Left lung (tissue), 10 donors: ENCODE results near the gene RPL23. TPM values are rescaled to one million over a fixed set of nuclear protein-coding genes. Genes with fewer than 3 reads are reported as not detected.
A peak's percentile ranks its signal among the peaks of the same experiment; 100 is the strongest.

ENCODE experiments used
- ATAC-seq: fragments of 200-7000 bp; cut with Tn5 transposase; one replicate; pipeline ENCODE4 v1.9.1; 2020; ENCODE audit warnings: moderate library complexity
- DNase-seq, 4 donors: peaks; one replicate each; pipeline ENCODE4 v3.0.0-alpha.2; 2013 to 2020
- H3K27ac ChIP-seq, 2 donors: fragments of 200-600 bp; sonication (generic) in 1 of 2; one replicate each; pipeline versions ENCODE4 v1.5.0 to v1.8.0; 2020 to 2021
- H3K27me3 ChIP-seq, 2 donors: fragments of 200-600 bp; sonication (generic) in 1 of 2; one replicate each; pipeline versions ENCODE4 v1.5.0 to v1.8.0; 2020 to 2021
- H3K36me3 ChIP-seq, 2 donors: fragments of 200-600 bp; sonication (generic) in 1 of 2; one replicate each; pipeline versions ENCODE4 v1.5.0 to v1.8.0; 2020 to 2021
- H3K4me1 ChIP-seq, 2 donors: fragments of 200-600 bp; one replicate each; pipeline ENCODE4 v1.8.0; 2021
- H3K4me3 ChIP-seq, 2 donors: fragments of 200-600 bp; sonication (generic) in 1 of 2; one replicate each; pipeline versions ENCODE4 v1.5.0 to v1.8.0; 2020 to 2021; ENCODE audit warnings: mild to moderate bottlenecking in 1 of 2
- H3K9me3 ChIP-seq, 2 donors: fragments of 200-600 bp; sonication (generic) in 1 of 2; one replicate each; pipeline versions ENCODE4 v1.5.0 to v1.8.0; 2020 to 2021
- intact Hi-C, 2 donors: fragments of 100-400 bp; cut with DNase I; formaldehyde crosslinking; loops; one replicate each; pipeline versions ENCODE4 v1.11.2 to v1.14.2; 2022
- polyA plus RNA-seq, 6 donors: library from polyadenylated mRNA; unstranded; fragments of 120-200 nt; gene quantifications; one replicate each; pipeline ENCODE4 v1.2.1, GENCODE V29; 2013; ENCODE audit not compliant: insufficient read length in 6 of 6
- total RNA-seq, 2 donors: library from RNA; stranded (reverse); fragmentation: NEBNext Ultra II Directional; extraction: Animal tissue kit (Norgen Biotek cat#: 25700); gene quantifications; one replicate each; pipeline ENCODE4 v1.2.1, GENCODE V29; 2021
- TF ChIP-seq, protein P1 (sequence below), 2 donors: fragments of 200-600 bp; sonication (generic) in 1 of 2; IDR thresholded peaks; one replicate each; pipeline versions ENCODE4 v1.5.0 to v1.8.0; 2021; ENCODE audit warnings: antibody characterized with exemption in 2 of 2
- donor health status: DM: no; HTN: yes; CAD: no.
- donor health status: DM: no; HTN: no; CAD: no.

Gene RPL23
- total and polyA plus RNA-seq, 8 donors = 1,144 to 3,076 (median 2,699) TPM

DNA sequence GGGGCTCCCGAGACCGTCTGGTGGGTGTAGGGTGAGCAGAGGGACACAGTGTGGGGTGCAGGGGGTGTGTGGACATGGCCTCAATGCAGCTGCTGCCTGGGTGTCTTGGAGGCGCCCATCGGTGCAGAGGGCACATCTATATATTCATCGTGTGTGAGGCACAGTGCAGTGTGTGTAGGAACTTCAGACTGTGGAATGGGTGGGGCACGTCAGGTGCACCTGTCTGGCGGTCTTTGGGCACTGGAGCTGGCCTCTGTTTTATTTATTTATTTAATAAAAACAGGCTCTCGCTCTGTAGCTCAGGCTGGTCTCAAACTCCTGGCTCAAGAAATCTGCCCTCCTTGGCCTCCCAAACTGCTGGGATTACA, 33.1 kb upstream of the RPL23 start:
- Histone ChIP-seq H3K36me3 (peaks cover 0 to 68% of the 10 kb centered on the region in 2 donors), H3K27me3 (no peaks in the 10 kb centered on the region), H3K4me1 (peaks cover 36 to 90% of the 10 kb centered on the region in 2 donors), H3K4me3 (no peak overlapping the region), H3K27ac (peak overlapping the region in 1 of 2 donors; percentile 28), H3K9me3 (no peaks in the 10 kb centered on the region)
- DNase-seq (no peak), ATAC-seq (no peak)
- TF ChIP-seq, protein P1, sequence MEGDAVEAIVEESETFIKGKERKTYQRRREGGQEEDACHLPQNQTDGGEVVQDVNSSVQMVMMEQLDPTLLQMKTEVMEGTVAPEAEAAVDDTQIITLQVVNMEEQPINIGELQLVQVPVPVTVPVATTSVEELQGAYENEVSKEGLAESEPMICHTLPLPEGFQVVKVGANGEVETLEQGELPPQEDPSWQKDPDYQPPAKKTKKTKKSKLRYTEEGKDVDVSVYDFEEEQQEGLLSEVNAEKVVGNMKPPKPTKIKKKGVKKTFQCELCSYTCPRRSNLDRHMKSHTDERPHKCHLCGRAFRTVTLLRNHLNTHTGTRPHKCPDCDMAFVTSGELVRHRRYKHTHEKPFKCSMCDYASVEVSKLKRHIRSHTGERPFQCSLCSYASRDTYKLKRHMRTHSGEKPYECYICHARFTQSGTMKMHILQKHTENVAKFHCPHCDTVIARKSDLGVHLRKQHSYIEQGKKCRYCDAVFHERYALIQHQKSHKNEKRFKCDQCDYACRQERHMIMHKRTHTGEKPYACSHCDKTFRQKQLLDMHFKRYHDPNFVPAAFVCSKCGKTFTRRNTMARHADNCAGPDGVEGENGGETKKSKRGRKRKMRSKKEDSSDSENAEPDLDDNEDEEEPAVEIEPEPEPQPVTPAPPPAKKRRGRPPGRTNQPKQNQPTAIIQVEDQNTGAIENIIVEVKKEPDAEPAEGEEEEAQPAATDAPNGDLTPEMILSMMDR (IDR thresholded peaks at IDR 0.05) = no peak
- intact Hi-C loops = no loop called here

DNA sequence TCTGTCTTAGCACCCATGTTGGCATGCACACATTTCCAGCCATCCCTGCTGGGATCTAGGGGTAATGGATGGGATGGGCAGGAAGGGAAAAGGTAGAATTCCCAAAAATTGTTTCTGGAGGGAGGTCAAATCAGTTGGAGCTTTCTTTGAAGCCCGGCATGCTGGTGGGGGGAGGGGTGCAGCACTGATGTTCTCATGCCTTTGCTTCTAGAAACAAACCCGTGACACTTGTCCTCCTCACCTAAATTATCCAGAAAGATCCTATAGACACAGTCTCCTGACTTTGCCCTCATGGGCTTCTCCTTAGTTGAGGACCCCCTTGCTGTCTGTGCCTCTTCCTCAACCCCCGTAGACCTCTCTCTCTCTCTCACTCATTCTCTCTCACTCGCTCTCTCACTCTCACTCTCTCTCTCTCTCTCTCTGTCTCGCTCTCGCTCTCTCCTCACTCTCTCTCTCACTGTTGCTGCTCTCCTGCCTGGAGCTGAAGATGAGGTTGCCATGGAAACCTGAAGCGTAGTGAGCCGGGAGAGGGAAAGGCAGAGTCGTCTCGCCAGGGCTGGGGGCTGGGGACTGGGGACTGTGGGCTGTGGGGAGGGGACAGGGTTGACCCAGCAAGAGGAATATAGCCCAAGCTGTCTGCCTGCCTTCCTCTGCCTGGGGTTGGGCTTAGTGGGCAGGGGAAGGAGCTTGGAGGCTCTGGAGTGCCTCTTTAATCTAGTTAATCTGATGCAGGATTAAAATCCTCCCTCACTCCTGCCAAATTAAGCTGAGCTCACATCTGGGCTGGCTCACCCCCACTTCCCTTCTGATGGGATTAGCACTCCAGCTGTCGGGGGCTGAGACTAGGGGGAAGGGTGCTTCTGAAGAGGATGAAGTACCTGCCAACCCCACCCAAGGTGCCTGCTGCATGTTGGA, 32.5 kb upstream of the RPL23 start:
- Histone ChIP-seq H3K4me3 (no peak overlapping the region), H3K36me3 (peaks cover 0 to 68% of the 10 kb centered on the region in 2 donors), H3K9me3 (no peaks in the 10 kb centered on the region), H3K4me1 (peaks cover 43 to 90% of the 10 kb centered on the region in 2 donors), H3K27me3 (no peaks in the 10 kb centered on the region), H3K27ac (peak overlapping the region in 1 of 2 donors; percentile 73)
- TF ChIP-seq, protein P1 (IDR thresholded peaks at IDR 0.05) = no peak
- intact Hi-C loops = no loop called here
- ATAC-seq (no peak), DNase-seq (peak in 1 of 4 donors; percentile 43)

DNA sequence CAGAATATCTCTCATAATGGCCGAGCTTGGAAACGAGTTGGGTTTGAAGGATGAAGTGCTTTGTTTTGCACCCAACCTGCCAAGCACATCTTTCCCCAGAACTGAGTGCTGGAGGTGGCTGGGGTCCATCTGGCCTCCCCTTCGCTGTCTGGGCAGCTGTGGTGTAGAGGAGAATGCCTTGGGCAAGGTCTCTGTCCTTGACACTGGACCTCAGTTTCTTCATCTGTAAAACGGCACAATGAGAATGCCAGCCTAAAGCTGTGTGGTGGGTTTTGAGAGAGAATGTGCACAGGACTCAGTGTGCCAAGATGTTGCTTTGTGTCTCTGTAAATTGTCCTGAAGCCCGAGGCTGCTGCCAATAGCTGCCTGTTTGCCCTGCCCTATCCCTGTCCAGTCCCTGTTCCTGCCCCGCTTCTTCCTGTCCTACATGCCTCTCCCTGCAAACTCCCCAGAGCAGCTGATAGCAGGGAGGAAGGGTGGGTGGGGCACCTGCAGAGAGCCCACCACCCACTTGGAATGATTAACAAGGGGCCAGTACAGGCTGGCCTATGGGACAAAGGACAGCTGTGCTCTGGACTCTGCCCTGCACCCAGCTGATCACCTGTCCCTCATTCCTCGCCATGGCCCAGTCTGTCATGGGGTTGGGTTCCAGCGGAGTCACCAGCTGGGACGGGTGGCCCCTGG, 31.7 kb upstream of the RPL23 start:
- ATAC-seq (no peak), DNase-seq (no peak)
- H3K4me1 ChIP-seq = peaks cover 51 to 90% of the 10 kb centered on the region in 2 donors
- H3K27ac ChIP-seq = peak overlapping the region in 1 of 2 donors; percentile 73
- intact Hi-C loops = no loop called here
- TF ChIP-seq, protein P1 (IDR thresholded peaks at IDR 0.05) = no peak
- H3K9me3 ChIP-seq = no peaks in the 10 kb centered on the region
- peaks cover 0 to 68% of the 10 kb centered on the region in 2 donors for H3K36me3 ChIP-seq
- no peaks in the 10 kb centered on the region for H3K27me3 ChIP-seq
- H3K4me3 ChIP-seq = no peak overlapping the region

DNA sequence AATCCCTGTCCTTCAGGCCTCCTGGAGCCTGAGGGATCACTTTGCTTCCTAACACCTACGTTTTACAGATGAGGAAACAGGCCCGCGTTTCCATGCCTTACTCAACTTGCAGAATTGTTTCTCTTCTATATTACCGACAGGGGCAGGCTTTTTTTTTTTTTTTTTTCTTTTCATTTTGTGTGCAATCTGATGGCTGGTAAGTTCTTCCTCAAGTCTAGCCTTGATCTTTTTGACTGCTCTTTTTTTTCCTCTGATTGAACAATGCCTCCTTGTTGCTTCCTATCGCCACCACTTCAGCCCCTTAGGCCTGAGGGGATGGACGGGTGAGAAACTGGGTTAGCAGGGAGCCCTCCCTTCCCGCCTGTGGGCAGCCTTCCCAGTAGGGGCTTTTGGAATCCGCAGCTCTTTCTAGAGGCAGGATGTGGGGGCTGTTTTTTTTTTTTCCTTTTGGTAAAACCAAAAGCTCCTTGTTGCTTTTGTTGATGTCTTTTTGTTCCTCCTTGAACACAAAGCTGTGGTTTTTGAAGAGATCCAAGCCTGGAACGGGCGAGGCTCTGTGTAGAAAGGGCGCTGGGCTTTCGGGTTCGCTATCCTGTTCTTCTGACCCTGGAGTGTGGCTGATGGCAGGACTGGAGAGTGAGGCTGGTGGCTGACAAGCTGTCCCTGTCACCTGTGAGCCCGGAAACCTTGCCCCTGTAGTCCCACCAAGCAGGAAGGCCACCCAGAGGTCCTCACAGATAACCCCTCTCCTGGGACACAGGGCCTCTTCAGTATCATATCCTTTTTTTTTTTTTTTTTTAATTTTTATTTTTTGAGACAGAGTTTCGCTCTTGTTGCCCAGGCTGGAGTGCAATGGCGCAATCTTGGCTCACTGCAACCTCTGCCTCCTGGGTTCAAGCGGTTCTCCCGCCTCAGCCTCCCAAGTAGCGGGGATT, 30.3 kb upstream of the RPL23 start:
- peak; percentile 6 for ATAC-seq
- Histone ChIP-seq H3K4me1 (peaks cover 57 to 90% of the 10 kb centered on the region in 2 donors), H3K36me3 (peaks cover 0 to 73% of the 10 kb centered on the region in 2 donors)

More for the DNA sequence above, 30.3 kb upstream of the RPL23 start:
- Histone ChIP-seq H3K27me3 (no peaks in the 10 kb centered on the region), H3K9me3 (no peaks in the 10 kb centered on the region), H3K27ac (peak overlapping the region; percentile 53 to 73), H3K4me3 (no peak overlapping the region)
- peak in 2 of 4 donors; percentile 47 to 50 for DNase-seq
- intact Hi-C loops = no loop called here
- TF ChIP-seq, protein P1 (IDR thresholded peaks at IDR 0.05) = peak in 1 of 2 donors; percentile 25
